Measurements from ENCODE around the gene AQP12B. TPM values are rescaled to one million over a fixed set of nuclear protein-coding genes. Genes with fewer than 3 reads are reported as not detected.

AQP12B gene
- total RNA-seq, 1 experiment from 2014 or later: not detected

GRCh38 chr2:240728827-240729226, 46.1 kb upstream of the AQP12B start:
- Histone ChIP-seq H3K9ac (ENCODE audit: extremely low read depth, insufficient read length, low read length) (no peak overlapping the region), H3K18ac (ENCODE audit: insufficient read length, low read depth, low read length) (no peak overlapping the region), H3K79me2 (ENCODE audit: insufficient read depth, low read length) (no peaks in the 10 kb centered on the region), H3K27ac (ENCODE audit: insufficient read length, low read depth, low read length) (no peak overlapping the region), H3K9me3 (ENCODE audit: control insufficient read depth, low read depth, low read length) (no peaks in the 10 kb centered on the region), H2BK15ac (ENCODE audit: low read depth, low read length) (no peak overlapping the region), H4K91ac (ENCODE audit: insufficient read length, low read depth, low read length) (no peak overlapping the region), H3K56ac (ENCODE audit: insufficient read length, low read depth, low read length) (no peak overlapping the region), H3K27me3 (ENCODE audit: insufficient read depth, low read length) (no peaks in the 10 kb centered on the region), H3K23me2 (ENCODE audit: insufficient read length, low read depth, low read length, poor library complexity, severe bottlenecking) (no peaks in the 10 kb centered on the region), H2BK20ac (ENCODE audit: low read depth, low read length, poor library complexity, severe bottlenecking) (no peak overlapping the region), H4K20me1 (ENCODE audit: control insufficient read depth, insufficient read depth, insufficient read length) (no peaks in the 10 kb centered on the region), H2BK5ac (ENCODE audit: insufficient read length, low read length) (no peak overlapping the region), H4K8ac (replicated peaks; ENCODE audit: insufficient read length, low read depth, low read length) (no peak overlapping the region), H3T11ph (ENCODE audit: low read length) (no peak overlapping the region), H2AFZ (ENCODE audit: low read length) (no peak overlapping the region), H3K4me2 (ENCODE audit: insufficient read depth, insufficient read length, low read length) (no peak overlapping the region), H3K4ac (ENCODE audit: low read depth, low read length) (no peak overlapping the region), H3K79me1 (ENCODE audit: insufficient read depth, low read depth, low read length, poor library complexity, severe bottlenecking) (no peaks in the 10 kb centered on the region), H2BK12ac (ENCODE audit: insufficient read length, low read depth, low read length) (no peak overlapping the region), H2AK5ac (ENCODE audit: insufficient read length, low read length) (no peak overlapping the region), H4K5ac (ENCODE audit: insufficient read length, low read depth, low read length) (no peak overlapping the region), H2BK120ac (ENCODE audit: low read depth, low read length, poor library complexity, severe bottlenecking) (no peak overlapping the region), H3K14ac (ENCODE audit: insufficient read depth, low read length) (no peak overlapping the region), H3K23ac (ENCODE audit: insufficient read length, low read depth, low read length) (no peak overlapping the region), H3K4me1 (ENCODE audit: insufficient read depth, low read length) (no peaks in the 10 kb centered on the region)
- TF ChIP-seq, protein P1, sequence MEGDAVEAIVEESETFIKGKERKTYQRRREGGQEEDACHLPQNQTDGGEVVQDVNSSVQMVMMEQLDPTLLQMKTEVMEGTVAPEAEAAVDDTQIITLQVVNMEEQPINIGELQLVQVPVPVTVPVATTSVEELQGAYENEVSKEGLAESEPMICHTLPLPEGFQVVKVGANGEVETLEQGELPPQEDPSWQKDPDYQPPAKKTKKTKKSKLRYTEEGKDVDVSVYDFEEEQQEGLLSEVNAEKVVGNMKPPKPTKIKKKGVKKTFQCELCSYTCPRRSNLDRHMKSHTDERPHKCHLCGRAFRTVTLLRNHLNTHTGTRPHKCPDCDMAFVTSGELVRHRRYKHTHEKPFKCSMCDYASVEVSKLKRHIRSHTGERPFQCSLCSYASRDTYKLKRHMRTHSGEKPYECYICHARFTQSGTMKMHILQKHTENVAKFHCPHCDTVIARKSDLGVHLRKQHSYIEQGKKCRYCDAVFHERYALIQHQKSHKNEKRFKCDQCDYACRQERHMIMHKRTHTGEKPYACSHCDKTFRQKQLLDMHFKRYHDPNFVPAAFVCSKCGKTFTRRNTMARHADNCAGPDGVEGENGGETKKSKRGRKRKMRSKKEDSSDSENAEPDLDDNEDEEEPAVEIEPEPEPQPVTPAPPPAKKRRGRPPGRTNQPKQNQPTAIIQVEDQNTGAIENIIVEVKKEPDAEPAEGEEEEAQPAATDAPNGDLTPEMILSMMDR (conservative IDR thresholded peaks at IDR 0.05): no peak
- no CpG with 5 or more reads among the region's 7 CpGs for WGBS (ENCODE audit: extremely low coverage, insufficient read length, low lambda C conversion rate)
- Mint-ChIP-seq H3K36me3 (ENCODE audit: insufficient read depth in 1 of 3, low read depth in 3 of 3) (peaks cover 25 to 58% (median 43%) of the 10 kb centered on the region in 3 experiments; a peak in 6 of 7 replicates), H3K27ac (peak overlapping the region in 1 of 3 experiments; percentile 83; a peak in 1 of 7 replicates), H3K4me3 (no peak overlapping the region), H3K9me3 (no peaks in the 10 kb centered on the region), H3K27me3 (ENCODE audit: low read depth) (no peaks in the 10 kb centered on the region; the same call in none of the 2 replicates), H3K4me1 (no peaks in the 10 kb centered on the region)
- DNase-seq: no peak
